UCSD-AML1 (cell line): ENCODE measurements around the gene SERINC1.
"Not testable (repeated sequence)": the region's sequence is repeated elsewhere in the genome, so short reads cannot be mapped to it uniquely, and the experiment has no call there.

Experiments
- DNase-seq: peaks from one replicate; lab custom pipeline; 2025; ENCODE audit not compliant: unreplicated experiment; lab: John Stamatoyannopoulos, UW

The SERINC1 gene

DNA sequence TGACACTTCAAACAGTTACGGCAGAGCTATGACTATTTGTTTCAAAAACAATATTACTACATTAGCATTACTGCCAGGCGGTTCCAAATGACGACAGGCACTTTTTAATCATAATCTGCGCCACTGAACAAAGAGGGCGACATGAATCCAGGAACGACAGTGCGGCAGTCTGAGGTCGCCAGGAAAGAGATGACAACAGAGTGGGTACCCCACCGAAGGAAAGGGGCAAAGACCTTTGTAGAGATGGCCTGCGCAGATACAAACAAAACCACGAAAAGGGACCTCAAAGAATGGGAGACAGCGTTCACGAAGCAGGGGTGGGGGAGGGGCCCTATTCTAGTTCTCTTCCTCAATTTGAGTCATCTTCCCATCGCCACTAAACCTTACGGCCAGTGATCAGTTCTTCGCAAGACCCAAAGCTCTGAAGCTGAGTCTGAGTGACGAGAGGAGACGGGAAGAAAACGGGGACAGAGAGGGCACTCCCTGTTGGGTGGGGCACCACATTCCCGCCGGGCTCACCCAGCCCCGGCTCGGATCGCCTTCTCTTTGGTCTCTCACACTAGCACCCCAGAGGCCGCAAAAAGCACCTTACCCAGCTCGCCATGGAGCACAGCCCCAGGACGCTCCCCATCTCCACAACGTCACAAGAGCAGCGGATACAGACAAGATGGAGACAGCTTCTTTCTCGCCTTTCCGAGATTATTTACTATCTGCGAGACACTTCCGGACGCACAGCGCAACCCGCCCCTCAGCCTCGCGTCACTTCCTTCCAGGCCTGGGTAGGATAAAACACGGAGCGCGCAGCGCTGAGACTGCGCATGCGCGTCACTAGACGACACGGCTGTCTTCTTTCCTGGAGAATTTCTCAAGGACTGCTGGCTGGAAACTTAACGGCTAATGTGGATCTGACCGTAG, at the start of gene SERINC1:
Gene SERINC1, minus strand, starts transcription at position 701 of the 915 bp plus-strand sequence. Its CDS starts 70 bp downstream, at position 631.
- DNase-seq, result peak; percentile 93

- no peak for DNase-seq
These were observed 39.8 kb upstream of the SERINC1 start for GRCh38 chr6:122511193-122511924.

DNA sequence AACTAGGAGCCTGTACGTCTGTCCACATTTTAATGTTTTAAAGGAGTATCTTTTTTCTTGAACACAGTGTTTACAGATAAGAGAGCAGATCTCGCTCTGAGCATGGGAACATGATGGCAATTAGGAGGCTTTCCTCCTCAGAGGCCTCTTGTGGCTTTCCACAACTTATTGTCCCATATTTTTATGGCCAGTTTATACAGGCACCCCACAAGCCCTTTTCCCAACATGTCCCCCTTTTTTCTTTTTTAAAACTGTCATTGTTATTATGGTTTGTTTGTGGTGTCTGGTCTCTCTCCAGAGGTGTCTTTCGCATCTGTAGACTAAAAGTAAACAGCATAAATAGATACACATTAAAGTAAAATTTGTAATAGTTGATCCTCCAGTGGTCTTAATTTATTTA, 33.6 kb upstream of the SERINC1 start:
- not testable (repeated sequence) for DNase-seq

- DNase-seq, result no peak
These were observed 29.9 kb upstream of the SERINC1 start for GRCh38 chr6:122501475-122501874.

DNA sequence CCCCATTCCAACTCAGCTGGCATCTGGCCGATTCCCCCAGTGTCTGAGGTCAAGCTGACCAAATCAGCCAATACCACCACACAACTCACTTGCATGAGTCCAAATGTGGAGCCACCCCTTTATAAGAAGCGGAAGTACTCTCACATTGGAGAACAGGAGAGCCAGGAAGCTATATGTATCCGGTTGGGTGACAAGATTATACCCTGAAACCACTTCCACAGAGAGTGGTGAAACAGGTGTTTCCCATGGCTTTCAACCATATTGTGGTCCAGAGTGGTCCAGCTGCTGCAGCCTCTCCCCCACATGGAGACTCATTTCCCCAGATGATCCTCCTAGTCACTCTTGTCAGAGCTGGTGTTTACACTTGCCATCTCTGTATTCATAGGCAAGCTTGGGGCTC, 24.0 kb upstream of the SERINC1 start:
- peak; percentile 76 for DNase-seq

- peak; percentile 62 for DNase-seq
These were observed 23.2 kb upstream of the SERINC1 start for GRCh38 chr6:122494665-122495272.

- peak; percentile 68 for DNase-seq
These were observed 20.4 kb upstream of the SERINC1 start for GRCh38 chr6:122491919-122492555.

- no peak for DNase-seq
These were observed 19.0 kb upstream of the SERINC1 start for GRCh38 chr6:122490607-122491006.

DNA sequence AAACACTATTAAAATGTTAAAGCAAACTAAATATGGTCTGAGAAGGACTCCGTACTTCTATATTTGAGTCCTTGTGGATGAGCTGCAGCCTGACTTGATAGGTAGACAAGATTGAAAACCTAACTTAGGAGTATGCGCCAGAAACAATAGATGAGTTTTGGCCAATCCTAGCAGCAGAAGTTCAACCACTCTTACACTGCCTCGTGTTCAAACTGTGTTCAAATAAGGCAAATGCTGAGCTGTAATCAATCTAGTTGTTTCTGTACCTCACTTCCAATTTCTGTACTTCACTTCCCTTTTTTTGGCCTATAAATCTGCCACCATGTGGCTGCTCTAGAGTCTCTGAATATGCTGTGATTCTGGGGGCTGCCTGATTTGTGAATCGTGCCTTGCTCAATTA, 13.2 kb upstream of the SERINC1 start:
- no peak for DNase-seq

DNA sequence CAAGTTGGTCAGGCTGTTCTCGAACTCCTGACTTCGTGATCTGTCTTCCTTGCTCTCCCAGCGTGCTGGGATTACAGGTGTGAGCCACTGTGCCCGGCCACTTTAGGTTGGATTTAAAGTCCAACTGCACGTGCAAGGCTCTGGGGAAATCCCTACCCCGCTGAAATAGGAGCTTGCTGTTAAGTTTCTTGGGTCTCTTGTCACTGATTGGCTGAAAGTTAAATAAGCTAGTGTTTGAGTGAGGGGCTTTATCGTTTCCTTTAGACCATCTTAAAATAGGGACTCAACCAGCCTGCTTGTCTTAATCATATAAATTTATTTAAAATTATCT, 11.1 kb upstream of the SERINC1 start:
- DNase-seq, result no peak

GRCh38 chr6:122476131-122476530, 4.5 kb upstream of the SERINC1 start:
- no peak for DNase-seq

DNA sequence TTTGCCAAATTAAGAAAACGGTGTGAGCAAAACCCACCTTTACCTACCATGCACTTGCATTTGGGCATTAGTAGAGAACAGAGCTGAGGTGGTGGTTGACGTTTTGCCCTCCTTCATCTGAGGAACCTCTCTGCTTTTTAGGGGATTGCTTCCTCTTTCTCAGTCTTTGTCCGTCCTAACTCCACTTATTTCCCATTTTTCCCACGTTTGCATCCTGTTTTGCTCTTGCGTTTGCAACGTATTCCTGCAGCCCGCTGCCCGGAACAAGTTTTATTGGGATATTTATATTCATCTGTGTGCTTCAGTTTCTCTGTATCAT, 374 bp upstream of the SERINC1 start:
- no peak for DNase-seq

DNA sequence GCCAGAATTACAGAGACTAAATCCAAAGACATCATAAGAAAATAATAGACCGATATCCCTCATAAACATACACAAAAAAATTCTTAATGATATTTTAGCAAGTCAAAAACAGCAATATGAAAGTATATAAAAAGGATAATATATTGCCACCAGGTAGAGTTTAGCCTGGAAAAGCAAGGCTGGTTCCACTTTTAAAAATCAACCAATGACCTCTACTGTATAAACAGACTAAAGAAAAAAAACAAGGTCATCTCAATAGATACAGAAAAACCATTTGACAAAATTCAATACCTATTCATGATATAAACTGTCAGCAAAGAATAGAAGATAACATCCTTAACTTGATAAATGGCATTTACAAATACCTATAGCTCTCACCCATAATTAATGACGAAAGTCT, 9.7 kb downstream of the SERINC1 start:
- DNase-seq, result no peak

- not testable (repeated sequence) for DNase-seq
These were observed 11.7 kb downstream of the SERINC1 start for GRCh38 chr6:122459865-122460416.

DNA sequence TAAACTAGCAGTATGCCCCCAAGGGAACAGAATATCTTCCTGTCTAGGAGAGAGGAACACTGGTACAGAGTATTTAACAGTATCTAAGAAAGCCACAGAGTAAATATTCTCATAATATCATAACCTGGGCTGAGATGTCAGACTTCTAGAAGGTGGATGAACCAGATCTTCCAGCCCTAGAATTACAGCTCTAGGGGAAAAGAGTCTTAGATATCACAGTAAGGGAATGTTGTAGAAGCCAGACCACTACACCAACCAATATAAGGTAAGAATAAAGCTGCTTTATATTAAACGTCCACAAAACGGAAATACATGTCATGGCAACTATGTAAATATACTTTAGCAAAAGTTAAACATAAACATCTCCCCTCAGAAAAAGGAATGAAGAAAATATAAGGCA, 12.4 kb downstream of the SERINC1 start:
- no peak for DNase-seq

DNA sequence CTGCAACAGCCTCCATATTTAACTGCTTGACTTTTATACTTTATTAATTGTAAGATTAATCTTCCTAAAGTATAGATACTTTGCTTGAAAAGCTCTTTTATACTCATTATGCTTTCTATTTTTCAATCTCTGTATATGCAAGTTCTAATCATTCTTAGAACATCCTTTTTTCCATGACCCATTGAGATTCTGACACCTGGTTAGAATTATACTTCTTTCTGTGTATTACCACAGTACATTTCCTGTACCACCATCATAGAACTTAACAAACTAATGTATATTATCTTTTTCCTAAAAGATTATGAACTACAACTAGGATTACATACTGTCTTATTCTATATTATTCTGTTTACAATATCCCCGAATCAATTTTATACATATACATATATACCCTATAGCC, 13.5 kb downstream of the SERINC1 start:
- no peak for DNase-seq

DNA sequence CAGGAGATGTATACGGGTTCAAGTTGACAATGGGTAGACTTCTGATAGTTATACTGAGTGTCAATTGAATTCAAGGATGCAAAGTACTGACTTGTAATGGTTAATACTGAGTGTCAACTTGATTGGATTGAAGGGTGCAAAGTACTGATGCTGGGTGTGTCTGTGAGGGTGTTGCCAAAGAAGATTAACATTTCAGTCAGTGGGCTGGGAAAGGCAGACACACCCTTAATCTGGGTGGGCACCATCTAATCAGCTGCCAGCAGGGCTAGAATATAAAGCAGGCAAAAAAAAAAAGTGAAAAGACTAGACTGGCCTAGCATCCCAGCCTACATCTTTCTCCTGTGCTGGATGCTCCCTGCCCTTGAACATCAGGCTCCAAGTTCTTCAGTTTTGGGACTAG, 16.5 kb downstream of the SERINC1 start:
- DNase-seq, result not testable (repeated sequence)

GRCh38 chr6:122454673-122455072, 16.9 kb downstream of the SERINC1 start:
- no peak for DNase-seq

- no peak for DNase-seq
These were observed 19.1 kb downstream of the SERINC1 start for GRCh38 chr6:122452509-122452908.

DNA sequence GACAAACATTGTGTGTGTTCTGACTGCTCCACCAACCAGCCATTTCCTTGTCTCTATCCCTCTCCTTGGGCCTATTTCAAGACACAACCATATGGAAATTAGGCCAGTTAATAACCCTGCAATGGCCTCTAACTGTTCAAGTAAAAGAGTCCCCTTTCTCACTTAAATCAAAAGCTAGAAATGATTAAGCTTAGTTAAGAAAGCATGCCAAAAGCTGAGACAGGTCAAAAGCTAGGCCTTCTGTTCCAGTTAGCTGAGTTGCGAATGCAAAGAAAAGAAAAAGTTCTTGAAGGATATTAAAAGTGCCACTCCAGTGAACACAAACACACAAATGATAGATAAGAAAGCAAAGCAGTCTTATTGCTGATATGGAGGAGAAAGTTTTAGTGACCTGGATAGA, 22.5 kb downstream of the SERINC1 start:
- DNase-seq, result no peak

DNA sequence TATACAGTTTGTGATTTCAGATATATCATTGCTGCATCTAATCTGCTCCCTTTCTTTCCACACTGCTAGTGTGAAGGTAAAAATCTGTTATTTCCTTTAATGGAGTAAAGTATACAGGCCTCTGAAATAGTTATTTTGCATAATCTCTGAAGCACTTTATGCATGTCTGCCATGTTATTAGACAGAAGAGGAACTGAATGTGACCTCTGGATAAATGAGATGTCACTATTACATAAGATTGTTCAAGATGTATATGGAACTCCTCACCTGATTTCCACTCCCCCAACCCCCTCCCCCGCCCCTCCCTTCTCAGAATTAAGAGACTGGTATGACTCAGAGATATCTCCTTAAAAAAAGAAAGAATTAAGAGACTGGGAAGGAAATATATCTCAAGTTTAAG, 26.3 kb downstream of the SERINC1 start:
- no peak for DNase-seq
